Ishikawa (cell line): ENCODE measurements around the gene LPAR6.

Experiments used
- CEBPB ChIP-seq: IDR thresholded peaks from 2 replicates; pipeline ENCODE4 v1.6.1; 2012
- EP300 ChIP-seq: IDR thresholded peaks from 2 replicates; pipeline ENCODE4 v1.6.1; 2012; ENCODE audit warnings: borderline replicate concordance
- RAD21 ChIP-seq: IDR thresholded peaks from 2 replicates; pipeline ENCODE4 v1.6.1; 2012; ENCODE audit warnings: low read depth
- TAF1 ChIP-seq: IDR thresholded peaks from 2 replicates; pipeline ENCODE4 v1.6.1; 2012; ENCODE audit warnings: low read depth, mild to moderate bottlenecking
- YY1 ChIP-seq: IDR thresholded peaks from 2 replicates; pipeline ENCODE4 v1.6.1; 2012; ENCODE audit warnings: low read depth
- ZBTB7A ChIP-seq: IDR thresholded peaks from 2 replicates; pipeline ENCODE4 v1.6.1; 2012; ENCODE audit warnings: low read depth

GRCh38 chr13:48411841-48412531 lies 927 bp downstream of the LPAR6 start:
- no peak for TF ChIP-seq YY1
- no peak for TF ChIP-seq EP300
- no peak for TF ChIP-seq ZBTB7A
- no peak for TF ChIP-seq CEBPB
- no peak for TF ChIP-seq TAF1
- TF ChIP-seq RAD21 = no peak
